Tibial nerve (tissue), 4 donors: ENCODE results near the gene NR4A3. TPM values are rescaled to one million over a fixed set of nuclear protein-coding genes. Genes with fewer than 3 reads are reported as not detected.

Experiments
- DNase-seq, 2 donors: peaks; one replicate each; pipeline ENCODE4 v3.0.0-alpha.2; 2019; ENCODE audit warnings: low spot score in 2 of 2
- H3K27ac ChIP-seq, 4 donors: fragments of 200-600 bp; sonication (generic) in 3 of 4; one replicate each; pipeline ENCODE4 v1.5.1; 2017 to 2019; ENCODE audit warnings: mild to moderate bottlenecking in 1 of 4
- H3K27me3 ChIP-seq, 2 donors: fragments of 200-600 bp; sonication (generic) in 1 of 2; one replicate each; pipeline versions ENCODE4 v1.5.1 to v1.6.0; 2017 to 2019
- H3K36me3 ChIP-seq, 3 donors: fragments of 200-600 bp; sonication (generic); one replicate each; pipeline ENCODE4 v1.5.1; 2018 to 2019
- H3K4me1 ChIP-seq, 4 donors: fragments of 200-600 bp; sonication (generic) in 3 of 4; one replicate each; pipeline ENCODE4 v1.5.1; 2017 to 2019
- H3K4me3 ChIP-seq, 4 donors: fragments of 200-600 bp; sonication (generic) in 3 of 4; one replicate each; pipeline ENCODE4 v1.5.1; 2017 to 2019; ENCODE audit warnings: mild to moderate bottlenecking in 1 of 4, moderate library complexity in 1 of 4
- H3K9me3 ChIP-seq, 4 donors: fragments of 200-600 bp; sonication (generic) in 3 of 4; one replicate each; pipeline ENCODE4 v1.5.1; 2017 to 2019
- EP300 ChIP-seq, 2 donors: sonication (generic); formaldehyde crosslinking; IDR thresholded peaks; one replicate each; pipeline ENCODE4 v1.6.1; 2017; ENCODE audit warnings: antibody characterized with exemption in 2 of 2, mild to moderate bottlenecking in 1 of 2
- POLR2A ChIP-seq, 2 donors: fragments of 450-650 bp; IDR thresholded peaks; one replicate each; pipeline ENCODE4 v1.6.1; 2017; ENCODE audit warnings: antibody characterized with exemption in 2 of 2, mild to moderate bottlenecking in 2 of 2, moderate library complexity in 2 of 2
- WGBS, 2 donors: methylation state at CpG; one replicate each; pipeline ENCODE4 v1.1.5; 2018; 5-methylcytosine and 5-hydroxymethylcytosine counted together
- total RNA-seq, 4 donors: library from RNA; depleted of rRNA; stranded (reverse); fragments of >200 nt; gene quantifications; one replicate each; pipeline ENCODE4 v1.1.0, GENCODE V29; 2016
- TF ChIP-seq, protein P1 (sequence below), 5 experiments: fragments of 200-600 bp in 3 of 5; fragments of 450-650 bp in 2 of 5; sonication (generic) in 3 of 5; IDR thresholded peaks; one replicate each; pipeline ENCODE4 v1.5.1; 2016 to 2019; ENCODE audit warnings: antibody characterized with exemption in 5 of 5, mild to moderate bottlenecking in 3 of 5, moderate library complexity in 2 of 5

The NR4A3 gene
- total RNA-seq, 4 donors from 2014 or later, result 3.0 to 12.7 (median 4.8) TPM

DNA sequence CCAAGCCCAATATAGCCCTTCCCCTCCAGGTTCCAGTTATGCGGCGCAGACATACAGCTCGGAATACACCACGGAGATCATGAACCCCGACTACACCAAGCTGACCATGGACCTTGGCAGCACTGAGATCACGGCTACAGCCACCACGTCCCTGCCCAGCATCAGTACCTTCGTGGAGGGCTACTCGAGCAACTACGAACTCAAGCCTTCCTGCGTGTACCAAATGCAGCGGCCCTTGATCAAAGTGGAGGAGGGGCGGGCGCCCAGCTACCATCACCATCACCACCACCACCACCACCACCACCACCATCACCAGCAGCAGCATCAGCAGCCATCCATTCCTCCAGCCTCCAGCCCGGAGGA is 6.3 kb downstream of the NR4A3 start:
- DNase-seq, result no peak
- Histone ChIP-seq H3K4me1 (peaks cover 0 to 33% (median 10%) of the 10 kb centered on the region in 4 donors), H3K4me3 (no peak overlapping the region), H3K27me3 (peaks cover 0 to 78% of the 10 kb centered on the region in 2 donors), H3K9me3 (no peaks in the 10 kb centered on the region), H3K36me3 (peaks cover 0 to 6% (median 0%) of the 10 kb centered on the region in 3 donors), H3K27ac (no peak overlapping the region)
- TF ChIP-seq EP300 (IDR thresholded peaks at IDR 0.05), result no peak
- TF ChIP-seq POLR2A (IDR thresholded peaks at IDR 0.05), result no peak
- TF ChIP-seq, protein P1, sequence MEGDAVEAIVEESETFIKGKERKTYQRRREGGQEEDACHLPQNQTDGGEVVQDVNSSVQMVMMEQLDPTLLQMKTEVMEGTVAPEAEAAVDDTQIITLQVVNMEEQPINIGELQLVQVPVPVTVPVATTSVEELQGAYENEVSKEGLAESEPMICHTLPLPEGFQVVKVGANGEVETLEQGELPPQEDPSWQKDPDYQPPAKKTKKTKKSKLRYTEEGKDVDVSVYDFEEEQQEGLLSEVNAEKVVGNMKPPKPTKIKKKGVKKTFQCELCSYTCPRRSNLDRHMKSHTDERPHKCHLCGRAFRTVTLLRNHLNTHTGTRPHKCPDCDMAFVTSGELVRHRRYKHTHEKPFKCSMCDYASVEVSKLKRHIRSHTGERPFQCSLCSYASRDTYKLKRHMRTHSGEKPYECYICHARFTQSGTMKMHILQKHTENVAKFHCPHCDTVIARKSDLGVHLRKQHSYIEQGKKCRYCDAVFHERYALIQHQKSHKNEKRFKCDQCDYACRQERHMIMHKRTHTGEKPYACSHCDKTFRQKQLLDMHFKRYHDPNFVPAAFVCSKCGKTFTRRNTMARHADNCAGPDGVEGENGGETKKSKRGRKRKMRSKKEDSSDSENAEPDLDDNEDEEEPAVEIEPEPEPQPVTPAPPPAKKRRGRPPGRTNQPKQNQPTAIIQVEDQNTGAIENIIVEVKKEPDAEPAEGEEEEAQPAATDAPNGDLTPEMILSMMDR (IDR thresholded peaks at IDR 0.05), result no peak
- WGBS, 2 donors, result 65 to 68% methylated on average over 15 of the region's 15 CpGs

DNA sequence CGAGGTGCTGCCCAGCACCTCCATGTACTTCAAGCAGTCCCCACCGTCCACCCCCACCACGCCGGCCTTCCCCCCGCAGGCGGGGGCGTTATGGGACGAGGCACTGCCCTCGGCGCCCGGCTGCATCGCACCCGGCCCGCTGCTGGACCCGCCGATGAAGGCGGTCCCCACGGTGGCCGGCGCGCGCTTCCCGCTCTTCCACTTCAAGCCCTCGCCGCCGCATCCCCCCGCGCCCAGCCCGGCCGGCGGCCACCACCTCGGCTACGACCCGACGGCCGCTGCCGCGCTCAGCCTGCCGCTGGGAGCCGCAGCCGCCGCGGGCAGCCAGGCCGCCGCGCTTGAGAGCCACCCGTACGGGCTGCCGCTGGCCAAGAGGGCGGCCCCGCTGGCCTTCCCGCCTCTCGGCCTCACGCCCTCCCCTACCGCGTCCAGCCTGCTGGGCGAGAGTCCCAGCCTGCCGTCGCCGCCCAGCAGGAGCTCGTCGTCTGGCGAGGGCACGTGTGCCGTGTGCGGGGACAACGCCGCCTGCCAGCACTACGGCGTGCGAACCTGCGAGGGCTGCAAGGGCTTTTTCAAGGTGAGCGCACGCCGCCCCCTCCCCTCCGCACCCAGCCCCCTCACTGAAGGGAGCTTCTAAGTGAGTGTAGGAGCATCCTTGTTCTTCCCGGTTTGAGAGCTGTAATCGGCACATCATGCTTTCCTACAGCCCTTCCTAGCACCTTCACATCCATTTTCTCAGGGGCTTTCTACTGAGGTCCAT is 6.9 kb downstream of the NR4A3 start:
- H3K36me3 ChIP-seq, result peaks cover 0 to 6% (median 0%) of the 10 kb centered on the region in 3 donors
- no peaks in the 10 kb centered on the region for H3K9me3 ChIP-seq
- H3K4me3 ChIP-seq, result peak overlapping the region in 1 of 4 donors; percentile 20
- peaks cover 0 to 28% (median 7%) of the 10 kb centered on the region in 4 donors for H3K4me1 ChIP-seq
- H3K27me3 ChIP-seq, result peaks cover 0 to 76% of the 10 kb centered on the region in 2 donors
- TF ChIP-seq POLR2A (IDR thresholded peaks at IDR 0.05) (no peak), EP300 (IDR thresholded peaks at IDR 0.05) (peak in 1 of 2 donors; percentile 27)
- TF ChIP-seq, protein P1 (IDR thresholded peaks at IDR 0.05), result no peak
- WGBS, 2 donors, result 16 to 18% methylated on average over 17 to 22 of the region's 78 CpGs
- DNase-seq, result no peak
- H3K27ac ChIP-seq, result no peak overlapping the region

DNA sequence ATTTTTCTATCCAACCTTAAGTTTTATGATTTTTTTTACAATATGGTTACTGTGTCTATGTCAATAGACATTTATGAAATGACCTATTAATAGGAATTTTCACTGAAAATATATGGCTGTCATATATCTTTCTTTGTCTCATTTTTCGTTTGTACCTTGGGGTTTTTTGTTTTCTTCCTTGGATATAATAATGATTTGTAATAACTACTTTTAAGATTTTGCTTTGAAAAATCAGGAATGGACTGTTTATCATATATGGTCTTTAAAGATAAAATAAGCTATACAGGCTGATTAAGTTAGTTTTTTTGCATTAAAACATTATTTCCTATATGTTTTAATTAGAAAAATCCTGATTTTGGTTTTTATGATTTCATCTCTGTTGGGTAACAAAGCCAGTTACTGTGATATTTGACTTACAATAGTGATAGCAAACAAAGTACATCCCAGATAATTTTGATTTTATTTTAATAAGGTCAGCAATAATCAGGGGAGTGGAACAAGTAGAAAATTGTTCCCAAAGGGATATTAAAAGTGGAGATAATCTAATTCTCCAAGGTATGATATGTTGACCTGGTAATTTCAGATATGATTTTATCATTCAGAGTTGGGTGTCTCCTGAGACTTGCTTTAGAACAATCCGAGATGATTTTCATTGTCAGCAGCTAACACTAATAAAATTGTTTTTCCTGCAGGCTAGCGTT is 10.3 kb downstream of the NR4A3 start:
- WGBS, 2 donors, result 82 to 83% methylated on average over 3 of the region's 3 CpGs
- Histone ChIP-seq H3K36me3 (peaks cover 0 to 6% (median 0%) of the 10 kb centered on the region in 3 donors), H3K27ac (no peak overlapping the region), H3K4me3 (no peak overlapping the region), H3K4me1 (peaks cover 0 to 3% (median 0%) of the 10 kb centered on the region in 4 donors), H3K9me3 (no peaks in the 10 kb centered on the region), H3K27me3 (peaks cover 0 to 44% of the 10 kb centered on the region in 2 donors)
- no peak for DNase-seq
- TF ChIP-seq, protein P1 (IDR thresholded peaks at IDR 0.05), result no peak
- TF ChIP-seq POLR2A (IDR thresholded peaks at IDR 0.05) (no peak), EP300 (IDR thresholded peaks at IDR 0.05) (no peak)

DNA sequence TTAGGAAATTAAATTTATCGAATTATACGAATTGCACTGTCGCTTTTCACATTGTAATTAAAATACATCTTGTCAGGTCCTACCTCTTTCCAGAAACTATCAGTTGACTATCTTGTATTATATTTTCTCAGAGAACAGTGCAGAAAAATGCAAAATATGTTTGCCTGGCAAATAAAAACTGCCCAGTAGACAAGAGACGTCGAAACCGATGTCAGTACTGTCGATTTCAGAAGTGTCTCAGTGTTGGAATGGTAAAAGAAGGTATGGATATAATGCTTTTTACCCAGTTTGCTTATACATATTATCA is 10.8 kb downstream of the NR4A3 start:
- 95% methylated on average over 7 of the region's 7 CpGs for WGBS, 2 donors
- DNase-seq, result no peak

More for the DNA sequence above, 10.8 kb downstream of the NR4A3 start:
- H3K36me3 ChIP-seq, result peaks cover 0 to 6% (median 0%) of the 10 kb centered on the region in 3 donors
- H3K4me1 ChIP-seq, result peaks cover 0 to 3% (median 0%) of the 10 kb centered on the region in 4 donors
- no peak for TF ChIP-seq POLR2A (IDR thresholded peaks at IDR 0.05)
- TF ChIP-seq, protein P1 (IDR thresholded peaks at IDR 0.05), result no peak
- no peak for TF ChIP-seq EP300 (IDR thresholded peaks at IDR 0.05)
- H3K27me3 ChIP-seq, result peaks cover 0 to 39% of the 10 kb centered on the region in 2 donors
- H3K27ac ChIP-seq, result no peak overlapping the region
- no peak overlapping the region for H3K4me3 ChIP-seq
- H3K9me3 ChIP-seq, result no peaks in the 10 kb centered on the region
